SK-N-SH treated with all-trans-retinoic acid at 6 μM for 48 hours (cell line): ENCODE results near the gene HTR4.

Source experiments
- ATAC-seq: fragments of 200-7000 bp; cut with Tn5 transposase; 3 replicates; pipeline ENCODE4 v1.9.1; 2020; ENCODE audit warnings: mild to moderate bottlenecking, moderate library complexity
- ARNTL ChIP-seq: fragments of 450-650 bp; formaldehyde crosslinking; IDR thresholded peaks from 2 replicates; pipeline ENCODE4 v1.5.0; 2020; ENCODE audit warnings: low read depth, mild to moderate bottlenecking, moderate library complexity, borderline replicate concordance
- BACH2 ChIP-seq: fragments of 250-450 bp; sonication (Bioruptor Pico); IDR thresholded peaks from 2 replicates; pipeline ENCODE4 v1.9.0; 2021; ENCODE audit warnings: mild to moderate bottlenecking, borderline replicate concordance
- CREB5 ChIP-seq: fragments of 250-450 bp; sonication (Bioruptor Pico); IDR thresholded peaks from 2 replicates; pipeline ENCODE4 v1.5.1; 2020; ENCODE audit warnings: low read depth, mild to moderate bottlenecking, moderate library complexity
- CSDC2 ChIP-seq: fragments of 250-450 bp; sonication (Bioruptor Pico); IDR thresholded peaks from 2 replicates; pipeline ENCODE4 v1.5.0; 2020; ENCODE audit warnings: mild to moderate bottlenecking, moderate library complexity
- CSRNP3 ChIP-seq: fragments of 250-450 bp; sonication (Bioruptor Pico); IDR thresholded peaks from 2 replicates; pipeline ENCODE4 v1.5.1; 2021; ENCODE audit warnings: mild to moderate bottlenecking, moderate library complexity
- ESRRG ChIP-seq: fragments of 250-450 bp; sonication (Bioruptor Pico); IDR thresholded peaks from 2 replicates; pipeline ENCODE4 v1.6.1; 2021; ENCODE audit warnings: mild to moderate bottlenecking
- GLIS3 ChIP-seq: fragments of 250-450 bp; sonication (Bioruptor Pico); IDR thresholded peaks from 2 replicates; pipeline ENCODE4 v1.5.0; 2020; ENCODE audit warnings: mild to moderate bottlenecking, moderate library complexity
- ISL1 ChIP-seq: fragments of 250-450 bp; sonication (Bioruptor Pico); IDR thresholded peaks from 2 replicates; pipeline ENCODE4 v2.1.2; 2022; ENCODE audit warnings: mild to moderate bottlenecking, moderate library complexity
- OSR1 ChIP-seq: fragments of 250-450 bp; sonication (Bioruptor Pico); IDR thresholded peaks from 2 replicates; pipeline ENCODE4 v1.8.0; 2022; ENCODE audit warnings: moderate library complexity, mild to moderate bottlenecking, inconsistent platforms
- PATZ1 ChIP-seq: fragments of 250-450 bp; sonication (Bioruptor Pico); IDR thresholded peaks from 2 replicates; pipeline ENCODE4 v1.8.0; 2020; ENCODE audit warnings: mild to moderate bottlenecking, moderate library complexity, borderline replicate concordance
- POU6F1 ChIP-seq: fragments of 250-450 bp; sonication (Bioruptor Pico); IDR thresholded peaks from 2 replicates; pipeline ENCODE4 v1.8.0; 2021; ENCODE audit warnings: low read depth, mild to moderate bottlenecking, moderate library complexity, borderline replicate concordance
- PPARA ChIP-seq: fragments of 250-450 bp; sonication (Bioruptor Pico); IDR thresholded peaks from 2 replicates; pipeline ENCODE4 v1.5.0; 2020; ENCODE audit warnings: mild to moderate bottlenecking, borderline replicate concordance
- RARB ChIP-seq: fragments of 250-450 bp; sonication (Bioruptor Pico); IDR thresholded peaks from 2 replicates; pipeline ENCODE4 v1.8.0; 2021; ENCODE audit warnings: mild to moderate bottlenecking, moderate library complexity
- SNAI2 ChIP-seq: fragments of 250-450 bp; sonication (Bioruptor Pico); IDR thresholded peaks from 2 replicates; pipeline ENCODE4 v1.5.0; 2020; ENCODE audit warnings: mild to moderate bottlenecking, moderate library complexity
- TCF4 ChIP-seq: fragments of 250-450 bp; sonication (Bioruptor Pico); IDR thresholded peaks from 2 replicates; pipeline ENCODE4 v1.8.0; 2021; ENCODE audit warnings: mild to moderate bottlenecking, moderate library complexity, borderline replicate concordance
- TOX ChIP-seq: fragments of 250-450 bp; sonication (Bioruptor Pico); IDR thresholded peaks from 2 replicates; pipeline ENCODE4 v1.8.0; 2021; ENCODE audit warnings: mild to moderate bottlenecking, moderate library complexity, borderline replicate concordance
- TSHZ2 ChIP-seq: fragments of 250-450 bp; sonication (Bioruptor Pico); IDR thresholded peaks from 2 replicates; pipeline ENCODE4 v1.5.0; 2020; ENCODE audit warnings: mild to moderate bottlenecking, moderate library complexity
- ZFP3 ChIP-seq: fragments of 250-450 bp; sonication (Bioruptor Pico); IDR thresholded peaks from 2 replicates; pipeline ENCODE4 v1.5.0; 2020; ENCODE audit warnings: mild to moderate bottlenecking, moderate library complexity
- ZFP30 ChIP-seq: fragments of 450-650 bp; formaldehyde crosslinking; IDR thresholded peaks from 2 replicates; pipeline ENCODE4 v1.5.0; 2022; ENCODE audit warnings: mild to moderate bottlenecking, moderate library complexity
- ZNF565 ChIP-seq: fragments of 450-650 bp; formaldehyde crosslinking; conservative IDR thresholded peaks from 2 replicates; pipeline ENCODE4 v1.5.0; 2020; ENCODE audit warnings: low read depth, mild to moderate bottlenecking, moderate library complexity
- ZNF8 ChIP-seq: fragments of 450-650 bp; formaldehyde crosslinking; IDR thresholded peaks from 2 replicates; pipeline ENCODE4 v1.5.0; 2020; ENCODE audit warnings: mild to moderate bottlenecking, moderate library complexity

The HTR4 gene

GRCh38 chr5:148635321-148636083 is 18.8 kb downstream of the HTR4 start (continued):
- TF ChIP-seq PPARA (CRISPR knock-in tag), result no peak
- no peak for TF ChIP-seq SNAI2
- no peak for TF ChIP-seq ZNF565 (CRISPR knock-in tag)
- no peak for TF ChIP-seq OSR1 (CRISPR knock-in tag)
- no peak for TF ChIP-seq TOX
- TF ChIP-seq TCF4 (CRISPR knock-in tag), result peak; percentile 96
- TF ChIP-seq RARB (CRISPR knock-in tag), result no peak
- peak; percentile 91 for TF ChIP-seq ISL1 (CRISPR knock-in tag)
- no peak for TF ChIP-seq BACH2 (CRISPR knock-in tag)
- TF ChIP-seq ZFP30, result no peak
- TF ChIP-seq ARNTL (CRISPR knock-in tag), result no peak
- TF ChIP-seq ZFP3 (CRISPR knock-in tag), result no peak

- TF ChIP-seq BACH2 (CRISPR knock-in tag) (no peak), RARB (CRISPR knock-in tag) (no peak), CSRNP3 (CRISPR knock-in tag) (no peak), CSDC2 (no peak), TCF4 (CRISPR knock-in tag) (no peak), ESRRG (CRISPR knock-in tag) (no peak), PATZ1 (no peak), PPARA (CRISPR knock-in tag) (no peak), ISL1 (CRISPR knock-in tag) (no peak), ZNF565 (CRISPR knock-in tag) (no peak), ZNF8 (no peak), GLIS3 (no peak), POU6F1 (CRISPR knock-in tag) (no peak), ZFP30 (no peak), ZFP3 (CRISPR knock-in tag) (no peak), TOX (no peak)
- no peak for ATAC-seq
Measured at GRCh38 chr5:148633067-148633377, 21.3 kb downstream of the HTR4 start.

GRCh38 chr5:148632255-148633066 is 21.9 kb downstream of the HTR4 start:
- no peak for ATAC-seq
- TF ChIP-seq CSDC2, result no peak
- TF ChIP-seq ZNF565 (CRISPR knock-in tag), result no peak
- TF ChIP-seq CREB5 (CRISPR knock-in tag), result no peak
- no peak for TF ChIP-seq BACH2 (CRISPR knock-in tag)
- no peak for TF ChIP-seq TOX
- no peak for TF ChIP-seq SNAI2
- TF ChIP-seq TCF4 (CRISPR knock-in tag), result no peak
- no peak for TF ChIP-seq TSHZ2
- no peak for TF ChIP-seq ARNTL (CRISPR knock-in tag)
- no peak for TF ChIP-seq PATZ1
